Measurements from ENCODE around the gene CD83.
"Not testable (repeated sequence)": the region's sequence is repeated elsewhere in the genome, so short reads cannot be mapped to it uniquely, and the experiment has no call there.

CD83 gene

DNA sequence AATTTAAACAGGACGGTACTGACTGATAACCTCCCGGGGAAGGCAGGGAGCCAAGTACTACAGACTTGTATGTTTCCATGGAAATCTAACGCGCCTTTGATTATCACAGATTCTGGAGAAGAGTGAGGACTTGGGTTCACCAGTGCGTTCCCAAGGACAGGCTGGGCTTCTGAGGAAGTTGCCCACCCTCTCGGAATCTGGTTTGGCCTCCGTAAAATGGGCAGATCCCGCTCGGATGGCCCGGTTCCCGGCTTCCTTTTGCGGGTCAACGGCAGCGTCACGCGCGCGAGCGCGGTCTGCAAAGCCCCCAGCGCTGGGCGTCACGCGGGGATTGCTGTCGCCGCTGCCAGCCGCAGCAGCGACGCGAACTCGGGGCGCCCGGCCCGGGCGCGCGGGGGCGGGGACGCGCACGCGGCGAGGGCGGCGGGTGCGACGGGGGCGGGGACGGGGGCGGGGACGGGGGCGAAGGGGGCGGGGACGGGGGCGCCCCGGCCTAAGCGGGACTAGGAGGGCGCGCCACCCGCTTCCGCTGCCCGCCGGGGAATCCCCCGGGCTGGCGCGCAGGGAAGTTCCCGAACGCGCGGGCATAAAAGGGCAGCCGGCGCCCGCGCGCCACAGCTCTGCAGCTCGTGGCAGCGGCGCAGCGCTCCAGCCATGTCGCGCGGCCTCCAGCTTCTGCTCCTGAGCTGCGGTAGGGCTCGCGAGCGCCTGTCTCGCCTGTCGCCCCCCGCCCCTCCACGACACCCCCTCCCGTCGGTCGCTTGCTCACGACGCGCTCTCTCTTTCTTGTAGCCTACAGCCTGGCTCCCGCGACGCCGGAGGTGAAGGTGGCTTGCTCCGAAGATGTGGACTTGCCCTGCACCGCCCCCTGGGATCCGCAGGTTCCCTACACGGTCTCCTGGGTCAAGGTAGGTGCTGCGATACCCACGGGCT is at the start of gene CD83:
TSS of gene CD83 (plus strand) at position 615 of the 933 bp plus-strand sequence. CDS start at position 655, 40 bp downstream.
- DNase-seq (ENCODE audit: low spot score) = peak; percentile 86

GRCh38 chr6:14068133-14068532 is 49.4 kb upstream of the CD83 start:
- no peak for DNase-seq (ENCODE audit: low spot score)

- DNase-seq (ENCODE audit: low spot score) = no peak
These were observed 48.9 kb upstream of the CD83 start for GRCh38 chr6:14068623-14069022.

DNA sequence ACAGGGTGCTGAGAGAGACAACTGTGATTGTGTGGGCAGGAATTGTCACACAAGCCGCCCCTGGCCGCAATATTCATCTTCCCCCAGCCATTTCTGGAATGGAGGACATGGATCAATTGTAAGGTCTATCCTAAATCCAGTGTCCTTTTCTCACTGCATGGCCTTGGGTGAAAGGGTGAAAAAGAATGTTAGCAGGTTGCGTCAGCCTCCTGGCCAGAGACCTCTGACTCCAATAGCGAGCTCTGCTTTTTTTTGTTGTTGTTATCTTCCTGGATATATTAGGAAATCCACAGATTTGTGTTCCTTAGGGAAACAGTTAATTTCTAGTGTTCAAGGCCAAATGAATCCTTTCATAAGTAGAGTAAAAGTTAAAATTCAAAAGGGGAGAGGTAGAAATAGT is 47.1 kb upstream of the CD83 start:
- DNase-seq (ENCODE audit: low spot score) = no peak

- DNase-seq (ENCODE audit: low spot score) = peak; percentile 57
These were observed 45.5 kb upstream of the CD83 start for GRCh38 chr6:14072084-14072483.

DNA sequence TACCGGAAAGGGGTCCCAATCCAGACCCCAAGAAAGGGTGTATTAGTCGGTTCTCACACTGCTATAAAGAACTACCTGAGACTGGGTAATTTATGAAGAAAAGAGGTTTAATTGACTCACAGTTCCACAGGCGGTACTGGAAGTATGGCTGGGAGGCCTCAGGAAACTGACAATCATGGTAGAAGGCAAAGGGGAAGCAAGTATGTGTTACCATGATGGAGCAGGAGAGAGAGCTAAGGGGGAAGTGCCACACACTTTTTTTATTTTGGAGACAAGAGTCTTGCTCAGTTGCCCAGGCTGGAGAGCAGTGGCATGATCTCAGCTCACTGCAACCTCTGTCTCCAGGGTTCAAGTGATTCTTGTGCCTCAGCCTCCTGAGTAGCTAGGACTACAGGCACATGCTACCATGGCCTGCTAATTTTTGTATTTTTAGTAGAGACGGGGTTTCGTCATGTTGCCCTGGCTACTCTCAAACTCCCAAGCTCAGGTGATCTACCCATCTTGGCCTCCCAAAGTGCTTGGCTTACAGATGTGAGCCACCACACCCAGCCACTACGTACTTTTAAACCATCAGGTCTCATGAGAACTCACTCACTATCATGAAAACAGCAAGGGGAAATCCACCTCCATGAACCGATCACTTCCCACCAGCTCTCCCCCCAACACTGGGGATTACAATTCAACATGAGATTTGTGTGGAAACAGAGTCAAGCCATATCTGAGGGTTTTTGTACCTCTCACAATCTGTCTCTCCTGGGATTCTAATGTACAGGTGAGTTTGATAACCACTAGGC is 43.8 kb upstream of the CD83 start:
- not testable (repeated sequence) for DNase-seq (ENCODE audit: low spot score)

DNA sequence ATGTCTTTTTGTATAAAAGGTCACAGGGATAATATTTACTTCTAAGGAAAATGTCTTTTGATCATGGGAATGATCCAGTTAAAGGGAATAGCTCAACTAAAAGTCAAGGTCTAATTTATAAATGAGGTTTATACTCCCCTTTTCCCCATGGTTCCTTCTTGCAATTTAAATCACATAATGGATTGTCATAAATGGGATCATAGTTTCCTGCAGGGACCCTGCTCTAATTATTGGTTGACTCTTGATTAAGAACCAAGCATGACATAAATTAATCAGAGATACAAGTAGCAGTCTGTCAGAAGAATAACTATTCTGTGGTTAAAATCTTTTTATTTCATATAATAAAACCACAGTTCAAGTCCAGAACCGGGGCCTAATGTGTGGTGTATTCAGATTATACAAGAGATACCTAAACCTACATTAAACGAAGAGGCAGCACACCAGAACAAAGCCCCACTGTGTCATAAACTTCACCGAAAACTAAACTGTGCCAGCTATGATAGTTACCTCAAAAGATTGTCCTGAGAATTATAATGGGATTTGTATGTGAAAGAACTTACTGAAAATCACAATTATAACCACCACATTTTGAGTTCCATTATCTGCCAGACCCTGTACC is 43.0 kb upstream of the CD83 start:
- DNase-seq (ENCODE audit: low spot score) = no peak

DNA sequence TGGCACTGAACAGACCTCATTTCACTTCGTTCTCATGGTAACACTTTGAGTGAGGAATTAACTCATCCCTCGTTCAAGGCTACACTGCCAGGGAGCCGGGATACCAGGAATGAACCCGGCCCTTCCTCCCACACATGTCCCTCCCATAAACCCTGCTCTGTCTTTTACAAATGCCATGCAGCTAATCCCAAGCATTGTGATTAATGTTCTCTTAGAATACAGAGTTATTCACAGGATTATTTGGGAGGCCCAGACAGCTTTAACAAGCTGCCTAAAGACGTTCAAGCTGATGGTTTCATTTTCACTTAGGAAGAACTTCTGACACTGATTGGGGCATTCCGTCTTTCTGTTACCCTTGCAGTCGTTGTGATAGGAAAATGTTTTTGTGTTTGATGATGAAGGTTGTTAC is 42.5 kb upstream of the CD83 start:
- DNase-seq (ENCODE audit: low spot score) = peak; percentile 55

GRCh38 chr6:14077193-14077867 is 40.2 kb upstream of the CD83 start:
- no peak for DNase-seq (ENCODE audit: low spot score)

GRCh38 chr6:14079433-14079832 is 38.1 kb upstream of the CD83 start:
- DNase-seq (ENCODE audit: low spot score) = no peak

- no peak for DNase-seq (ENCODE audit: low spot score)
These were observed 37.6 kb upstream of the CD83 start for GRCh38 chr6:14079971-14080370.

- DNase-seq (ENCODE audit: low spot score) = no peak
These were observed 36.4 kb upstream of the CD83 start for GRCh38 chr6:14081126-14081525.

GRCh38 chr6:14082771-14083170 is 34.8 kb upstream of the CD83 start:
- no peak for DNase-seq (ENCODE audit: low spot score)

GRCh38 chr6:14083262-14083661 is 34.3 kb upstream of the CD83 start:
- DNase-seq (ENCODE audit: low spot score) = no peak

DNA sequence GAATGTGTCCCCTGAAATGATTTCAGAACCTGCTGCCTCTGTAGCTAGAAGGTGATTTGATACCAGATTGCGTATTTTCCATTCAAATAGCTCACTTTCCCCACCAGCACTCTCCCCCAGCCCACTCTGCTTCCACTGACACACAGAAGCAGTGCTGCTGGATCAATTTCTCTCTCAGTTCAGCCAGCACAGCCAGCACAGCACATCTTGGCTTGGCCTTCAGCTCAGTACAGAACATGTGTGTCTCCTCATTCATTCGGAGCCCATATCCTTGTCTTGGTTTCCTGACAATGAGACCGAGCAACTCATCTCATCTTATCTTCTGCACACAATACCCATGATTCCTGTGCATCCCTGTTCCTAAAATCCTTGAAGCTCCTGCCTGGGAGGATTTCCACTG is 33.8 kb upstream of the CD83 start:
- no peak for DNase-seq (ENCODE audit: low spot score)

- no peak for DNase-seq (ENCODE audit: low spot score)
These were observed 33.2 kb upstream of the CD83 start for GRCh38 chr6:14084388-14084787.

DNA sequence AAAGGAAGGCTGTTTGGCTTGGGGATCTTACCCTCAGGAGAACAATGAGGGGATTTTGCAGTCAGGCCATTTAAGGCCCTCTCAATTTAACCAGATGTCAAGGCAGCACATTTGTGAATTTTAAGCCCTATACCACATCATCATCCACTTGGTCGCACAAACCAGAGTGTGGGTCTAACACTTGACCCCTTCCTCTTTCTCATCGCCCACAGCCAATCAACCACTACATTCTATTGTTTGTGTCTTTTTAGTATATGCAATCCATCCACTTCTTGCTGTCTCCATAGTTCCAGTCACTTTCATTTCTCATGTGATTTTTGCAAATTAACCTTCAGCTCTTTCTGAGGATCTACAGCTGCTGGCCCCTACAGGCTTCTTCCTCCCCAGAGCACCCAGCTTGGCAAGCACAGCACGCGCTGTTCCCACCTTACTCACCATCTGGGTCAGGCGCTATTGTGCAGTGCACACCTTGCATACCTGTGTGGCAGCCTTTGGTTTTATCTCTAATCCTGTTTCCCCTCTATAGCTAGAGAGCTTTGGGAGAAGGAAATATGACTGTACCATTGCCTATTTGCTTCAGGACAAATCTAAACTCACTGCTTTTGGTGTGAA is 32.3 kb upstream of the CD83 start:
- DNase-seq (ENCODE audit: low spot score) = no peak

- no peak for DNase-seq (ENCODE audit: low spot score)
These were observed 30.9 kb upstream of the CD83 start for GRCh38 chr6:14086701-14087100.

DNA sequence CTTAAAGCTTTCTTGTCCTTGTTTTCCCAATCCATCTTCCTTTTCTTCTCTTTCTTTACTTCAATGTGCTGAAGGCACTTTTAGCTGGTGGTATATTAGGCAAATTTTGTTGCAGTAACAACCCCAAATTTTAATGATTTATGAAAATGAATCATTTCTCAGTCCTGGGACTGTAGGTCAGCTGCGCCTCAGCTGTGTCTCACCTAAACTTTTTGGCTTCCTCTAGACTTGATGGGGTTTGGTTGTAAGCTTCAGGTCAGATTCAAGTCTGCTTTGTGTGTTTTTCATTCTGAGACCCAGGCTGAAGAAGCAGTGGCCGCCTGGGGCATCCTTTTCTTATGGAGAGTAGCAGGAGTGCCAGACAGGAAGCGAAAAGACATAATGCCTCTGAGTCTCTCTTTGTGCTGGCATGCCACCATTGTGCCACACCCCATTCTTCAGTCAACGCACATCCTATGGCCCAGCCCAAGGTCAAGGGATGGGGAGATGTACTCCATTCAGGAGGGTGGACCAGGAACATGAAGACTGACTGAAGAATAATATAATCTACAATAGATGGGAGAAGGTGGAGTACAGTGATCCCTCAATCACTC is 28.9 kb upstream of the CD83 start:
- DNase-seq (ENCODE audit: low spot score) = no peak

DNA sequence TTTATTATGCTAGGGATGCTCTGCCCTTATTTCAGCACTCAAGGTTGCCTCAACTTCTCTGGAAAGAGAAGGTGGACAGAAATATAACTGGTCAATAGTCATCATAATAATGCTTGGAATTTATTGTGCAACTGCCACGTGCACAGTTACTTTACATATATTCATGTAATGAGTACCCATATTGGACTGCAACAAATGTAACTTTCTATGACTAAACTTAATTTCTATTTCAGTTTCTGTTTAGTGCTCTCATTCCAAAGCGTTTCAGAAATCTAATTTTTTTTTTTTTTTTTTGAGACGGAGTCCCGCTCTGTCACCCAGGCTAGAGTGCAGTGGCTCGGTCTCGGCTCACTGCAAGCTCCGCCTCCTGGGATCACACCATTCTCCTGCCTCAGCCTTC is 28.3 kb upstream of the CD83 start:
- no peak for DNase-seq (ENCODE audit: low spot score)

GRCh38 chr6:14091339-14091978 is 26.1 kb upstream of the CD83 start:
- DNase-seq (ENCODE audit: low spot score) = no peak
